CD1c-positive myeloid dendritic cell (primary cell): ENCODE measurements around the gene SCIN.
A peak's percentile ranks its signal among the peaks of the same experiment; 100 is the strongest.

Experiments used
- DNase-seq: peaks from one replicate; pipeline ENCODE4 v3.0.0-alpha.2; 2016; ENCODE audit errors: extremely low spot score

The SCIN gene

DNA sequence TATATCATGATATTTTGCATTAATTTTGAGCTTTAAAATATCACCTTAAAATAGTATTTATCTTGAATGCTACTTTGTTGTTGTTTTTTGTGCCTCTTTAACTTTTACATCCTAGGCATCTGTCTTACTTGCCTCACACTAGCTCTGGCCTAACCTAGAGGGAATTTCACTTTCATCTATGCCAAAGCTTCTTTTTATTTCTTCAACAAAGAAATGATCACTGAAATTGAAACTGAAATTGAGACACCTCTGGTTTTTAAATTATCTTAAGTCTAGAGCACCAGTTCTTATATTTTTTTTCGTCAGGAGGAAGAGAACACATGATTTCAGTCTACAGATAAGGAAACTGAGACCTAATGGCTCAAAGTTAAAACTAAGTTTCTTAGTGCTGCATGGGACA, 3.5 kb upstream of the SCIN start:
- no peak for DNase-seq

DNA sequence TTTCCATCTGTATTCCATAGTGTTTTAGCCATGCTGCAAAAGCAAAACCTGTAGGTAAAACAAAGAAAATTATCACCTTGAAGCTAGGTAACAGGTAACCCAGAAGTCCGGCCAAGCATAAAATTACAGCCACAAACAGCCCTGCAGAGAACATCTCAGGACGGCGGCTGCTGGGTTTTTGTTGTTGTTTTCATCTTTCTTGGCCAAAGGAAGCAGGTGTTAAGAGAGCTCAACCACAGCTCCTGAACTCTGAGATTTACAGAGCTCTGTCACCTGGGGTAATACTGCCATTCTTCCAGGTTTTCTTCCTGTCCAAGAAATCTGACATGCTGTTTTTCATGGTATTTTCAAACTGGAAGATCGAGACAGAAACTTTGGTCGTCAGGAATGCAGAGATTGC, 847 bp upstream of the SCIN start:
- no peak for DNase-seq

DNA sequence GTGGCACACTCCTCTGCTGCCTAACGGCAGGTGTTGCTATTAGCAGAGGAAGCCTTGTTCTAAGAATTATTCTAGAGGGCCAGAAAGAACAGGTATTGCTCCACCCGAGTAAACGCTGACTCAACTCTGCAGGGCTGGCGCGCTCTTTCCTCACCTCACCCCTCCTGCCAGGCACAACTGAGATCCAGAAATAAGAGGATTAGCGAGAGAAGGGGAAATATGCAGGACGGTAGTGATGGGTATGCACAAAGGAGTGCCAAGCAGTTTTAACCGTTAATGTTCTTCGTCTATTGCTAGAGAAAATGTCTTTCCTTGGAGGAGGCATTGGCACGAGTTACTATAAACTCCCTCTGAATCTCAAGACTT, 369 bp upstream of the SCIN start:
- peak; percentile 13 for DNase-seq

DNA sequence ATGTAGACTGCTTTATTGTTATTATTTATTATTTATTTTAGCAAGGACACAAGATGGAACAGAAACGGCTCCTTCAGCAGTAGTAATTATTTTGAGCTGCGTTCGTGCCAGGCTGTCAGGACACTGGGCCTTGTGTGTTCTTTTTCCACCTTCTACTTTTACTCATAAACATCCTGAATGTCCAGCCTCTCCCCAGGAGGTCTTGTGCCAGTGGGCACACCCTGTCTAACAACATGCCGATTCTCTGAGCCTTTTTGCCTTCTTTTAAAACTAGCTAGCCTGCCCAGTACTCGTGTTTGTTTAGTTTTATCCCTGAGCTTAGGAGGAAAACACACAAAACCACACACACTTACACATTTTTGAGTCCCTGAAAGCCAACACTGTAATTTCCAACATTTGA, 1.2 kb downstream of the SCIN start:
- no peak for DNase-seq

DNA sequence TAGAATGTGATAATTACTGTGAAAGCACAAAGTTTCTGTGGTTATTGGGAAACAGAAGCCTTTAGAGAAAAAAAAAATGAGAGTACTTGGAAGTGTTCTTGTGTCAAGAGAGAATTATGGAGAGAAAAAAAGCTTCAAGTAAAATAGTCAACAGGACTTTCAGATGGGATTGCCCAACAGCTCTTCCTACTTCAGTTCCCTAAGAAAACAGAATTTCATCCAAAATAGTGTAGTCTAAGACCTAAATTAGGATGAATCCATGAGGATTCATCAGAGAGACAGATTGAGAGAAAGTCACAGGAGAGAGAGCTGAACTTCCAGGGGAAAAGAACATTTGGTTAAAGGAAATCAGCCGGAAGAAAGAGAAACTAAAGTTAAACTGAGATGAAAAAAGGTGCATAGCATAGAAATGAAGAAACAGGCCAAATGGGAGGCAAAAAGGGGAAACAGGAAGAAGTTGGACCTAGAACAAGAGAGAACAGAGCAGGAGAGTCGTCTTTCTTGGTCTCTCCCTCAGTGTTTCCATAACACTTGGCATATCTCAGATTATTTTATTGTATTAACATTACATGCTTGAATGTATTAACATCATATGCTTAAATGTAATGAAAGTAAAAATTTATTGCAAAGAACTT, 2.5 kb downstream of the SCIN start:
- no peak for DNase-seq

DNA sequence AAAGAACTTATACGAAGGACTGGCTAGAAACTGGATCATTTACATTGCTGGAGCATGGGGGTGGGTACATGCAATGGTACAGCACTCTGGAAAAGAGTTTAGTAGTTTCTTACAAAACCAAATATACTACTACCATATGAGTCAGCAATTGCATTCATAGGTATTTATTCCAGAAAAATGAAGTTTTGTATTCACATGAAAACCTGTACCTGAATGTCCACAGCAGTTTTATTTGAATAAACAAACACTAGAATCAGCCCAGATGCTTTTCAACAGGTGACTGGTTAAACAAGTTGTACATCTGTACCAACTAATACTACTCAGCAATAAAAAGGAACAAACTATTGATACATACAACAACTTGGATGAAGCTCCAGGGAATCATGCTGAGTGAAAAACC, 3.4 kb downstream of the SCIN start:
- no peak for DNase-seq

DNA sequence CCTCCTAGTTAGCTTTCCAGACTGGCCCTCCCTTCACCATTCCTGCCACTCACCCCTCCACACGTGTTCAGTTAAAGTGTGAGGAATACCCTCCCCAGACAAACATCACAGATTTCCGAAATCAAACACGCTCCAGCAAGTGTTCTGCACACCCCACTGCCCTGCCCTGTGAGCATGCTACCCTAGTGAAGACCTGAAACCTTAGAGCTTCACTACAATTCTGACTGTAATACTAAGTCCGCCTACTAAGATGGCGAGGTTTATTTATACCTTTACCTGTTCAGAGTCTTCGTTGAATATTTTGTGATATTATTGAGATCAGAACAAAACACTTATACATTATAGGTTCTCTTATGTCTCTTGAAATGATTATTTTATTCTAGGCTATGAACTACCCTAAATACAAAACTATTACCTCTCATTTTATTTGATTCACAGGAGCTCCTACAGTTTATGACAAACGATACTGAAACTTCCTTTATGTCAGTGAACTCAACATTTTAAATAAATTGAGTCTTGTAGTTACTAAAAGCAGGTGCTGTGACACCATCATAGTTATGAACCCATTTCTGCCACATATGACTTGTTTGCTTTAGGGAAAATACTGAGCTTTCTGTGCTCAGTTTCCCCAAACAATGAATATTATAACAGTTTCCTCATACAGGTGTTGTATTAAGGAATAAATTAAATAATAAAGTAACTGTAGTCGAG, 8.6 kb downstream of the SCIN start:
- no peak for DNase-seq

DNA sequence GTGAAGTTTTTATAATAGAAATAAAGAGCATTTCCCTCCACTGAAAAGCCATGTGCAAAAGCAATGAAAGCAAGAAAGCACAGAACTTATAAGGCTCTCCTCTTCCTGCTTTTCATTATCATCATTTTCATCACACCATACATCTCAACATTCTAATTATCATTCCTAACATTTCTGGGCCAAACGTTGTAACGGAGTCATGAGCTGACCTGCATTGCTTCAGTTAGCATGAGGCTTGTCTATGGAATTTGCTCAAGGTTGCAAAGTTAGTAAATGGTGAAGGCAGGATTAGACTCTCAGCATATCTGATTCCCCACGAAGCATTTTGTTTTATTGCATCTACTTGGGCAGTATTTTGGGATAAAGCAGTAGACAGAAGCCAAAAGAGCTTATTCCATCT, 11.4 kb downstream of the SCIN start:
- DNase-seq, result no peak

DNA sequence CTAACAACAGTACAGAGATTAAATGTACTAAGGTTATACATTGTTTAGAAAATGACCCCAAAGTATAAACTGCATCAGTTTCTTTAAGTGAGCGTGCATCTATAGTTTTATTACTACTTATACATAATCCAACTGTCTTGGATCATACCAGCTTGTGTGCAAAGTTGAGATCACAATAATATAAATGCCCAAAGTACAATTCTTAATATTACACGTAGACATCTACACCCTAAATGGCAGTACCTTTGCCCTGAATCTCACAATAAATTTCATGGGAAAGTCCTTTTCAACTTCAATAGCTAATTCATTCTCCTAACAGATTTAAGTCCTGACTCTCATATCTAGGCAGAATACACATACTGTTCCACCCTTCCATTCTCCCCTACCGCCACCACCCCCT, 11.8 kb downstream of the SCIN start:
- DNase-seq, result no peak

DNA sequence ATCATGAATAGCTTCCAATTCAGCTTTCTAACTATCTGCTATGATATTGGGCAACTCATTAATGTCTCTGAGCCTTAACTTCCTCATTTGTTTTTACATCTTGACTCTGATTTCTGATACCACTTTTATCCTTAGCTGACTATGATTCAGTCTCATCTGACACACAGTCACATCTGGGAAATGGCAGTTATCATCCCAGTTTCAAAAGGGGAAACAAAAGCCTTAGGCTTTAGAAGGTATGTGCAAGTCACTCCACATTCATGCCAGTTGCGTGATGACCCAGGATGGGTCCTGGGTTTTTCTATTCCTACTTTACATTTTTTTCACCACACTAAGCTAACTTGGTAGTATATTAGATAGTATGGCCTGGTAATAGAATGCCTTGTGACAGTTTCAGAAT, 12.7 kb downstream of the SCIN start:
- peak; percentile 90 for DNase-seq

DNA sequence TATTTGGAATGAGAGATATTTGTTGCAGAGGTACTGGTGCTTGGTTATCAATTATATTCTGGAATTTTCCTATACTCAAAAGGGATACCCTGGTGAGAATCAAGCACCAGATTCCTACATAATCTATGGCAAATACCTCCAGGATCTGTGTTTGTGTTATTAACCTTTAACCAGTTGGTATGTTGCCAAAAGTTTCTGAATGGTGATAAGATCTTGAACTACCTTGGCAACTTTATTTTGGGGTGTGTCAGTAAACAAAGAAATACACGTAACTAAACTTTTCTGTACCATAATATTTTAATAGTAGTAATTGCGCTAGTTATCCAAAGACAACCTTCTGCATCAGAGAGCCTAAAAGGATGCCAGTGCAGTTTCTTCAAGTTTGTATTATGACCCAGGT, 13.4 kb downstream of the SCIN start:
- no peak for DNase-seq

DNA sequence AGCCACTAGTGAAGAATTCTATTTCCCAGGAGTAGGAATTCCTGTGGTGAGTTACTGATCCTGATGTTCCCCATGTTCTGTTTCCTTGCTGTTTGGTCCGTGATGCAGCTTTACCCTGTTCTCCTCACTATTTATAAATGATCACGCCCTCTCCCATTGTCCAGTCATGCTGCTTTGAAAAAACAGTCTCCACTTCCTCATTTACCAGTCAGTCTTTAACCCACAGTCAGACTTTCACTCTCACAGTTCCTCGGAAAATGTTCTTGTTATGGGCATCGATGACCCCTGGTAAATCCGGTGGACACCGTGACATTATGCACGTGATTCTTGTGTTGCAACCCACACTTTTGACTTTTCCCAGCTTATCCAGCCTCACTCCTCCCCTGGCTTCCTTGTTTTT, 14.4 kb downstream of the SCIN start:
- peak; percentile 91 for DNase-seq

DNA sequence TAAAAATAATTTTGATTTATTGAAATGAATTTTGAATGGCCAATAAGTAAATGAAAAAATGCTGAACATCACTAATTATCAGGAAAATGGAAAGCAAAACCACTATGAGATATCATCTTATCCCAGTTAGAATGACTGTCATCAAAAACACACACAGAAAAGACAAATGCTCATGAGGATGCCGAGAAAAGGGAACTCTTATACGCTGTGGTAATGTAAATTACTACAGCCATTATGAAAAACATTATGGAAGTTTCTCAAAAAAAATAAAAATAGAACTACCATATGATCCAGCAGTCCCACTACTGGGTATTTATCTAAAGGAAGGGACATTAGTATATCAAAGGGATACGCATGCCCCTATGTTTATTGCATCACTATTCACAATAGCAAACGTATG, 15.8 kb downstream of the SCIN start:
- peak; percentile 29 for DNase-seq

DNA sequence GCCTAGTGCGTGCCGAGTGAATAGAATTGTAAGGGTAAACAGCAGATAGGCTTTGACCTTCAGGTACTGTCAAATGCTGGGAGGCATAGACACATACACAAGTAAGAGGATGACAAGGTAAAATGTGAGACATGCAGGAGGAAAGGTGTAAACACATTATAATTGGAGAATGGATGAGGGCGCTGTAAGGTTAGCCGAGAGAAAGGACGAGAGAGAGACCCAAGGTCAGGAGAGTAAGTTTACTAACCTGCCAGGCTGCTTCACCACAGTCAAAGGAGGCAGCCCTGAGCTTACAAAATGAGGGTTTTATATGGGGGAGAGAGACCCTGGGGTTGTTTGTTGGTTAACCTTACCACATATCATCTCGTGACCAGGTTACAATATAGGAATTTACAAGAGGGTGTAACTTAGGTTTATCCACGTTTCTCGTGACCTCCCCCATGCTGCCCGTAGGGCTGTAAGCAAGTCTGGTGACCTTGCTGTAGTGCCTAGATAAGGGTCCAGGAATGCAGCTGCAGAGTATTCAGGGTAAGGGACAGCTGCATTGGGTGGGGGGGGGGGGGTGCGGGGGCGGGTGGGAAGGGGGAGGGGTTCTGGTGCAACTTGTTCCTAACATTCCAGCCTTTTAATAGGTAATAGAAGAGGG, 17.9 kb downstream of the SCIN start:
- DNase-seq, result no peak

DNA sequence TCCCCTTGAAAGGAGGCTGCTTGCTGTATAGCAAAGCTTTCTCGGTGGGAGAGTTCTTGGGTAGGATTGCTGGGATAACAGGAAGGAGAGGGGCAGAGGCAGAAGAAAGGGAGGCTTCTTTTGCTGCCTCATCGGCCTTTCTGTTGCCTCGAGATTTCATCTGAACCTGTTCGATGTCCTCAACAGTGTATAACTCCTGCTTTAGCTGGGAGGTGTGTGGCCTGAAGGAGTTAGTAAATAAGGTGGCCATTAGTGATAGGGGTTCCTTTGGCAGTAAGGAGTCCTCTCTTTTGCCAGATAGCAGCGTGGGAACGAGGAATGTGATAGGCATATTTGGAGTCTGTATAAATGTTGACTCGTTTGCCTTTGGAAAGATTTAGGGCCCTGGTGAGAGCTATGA, 20.0 kb downstream of the SCIN start:
- DNase-seq, result no peak

DNA sequence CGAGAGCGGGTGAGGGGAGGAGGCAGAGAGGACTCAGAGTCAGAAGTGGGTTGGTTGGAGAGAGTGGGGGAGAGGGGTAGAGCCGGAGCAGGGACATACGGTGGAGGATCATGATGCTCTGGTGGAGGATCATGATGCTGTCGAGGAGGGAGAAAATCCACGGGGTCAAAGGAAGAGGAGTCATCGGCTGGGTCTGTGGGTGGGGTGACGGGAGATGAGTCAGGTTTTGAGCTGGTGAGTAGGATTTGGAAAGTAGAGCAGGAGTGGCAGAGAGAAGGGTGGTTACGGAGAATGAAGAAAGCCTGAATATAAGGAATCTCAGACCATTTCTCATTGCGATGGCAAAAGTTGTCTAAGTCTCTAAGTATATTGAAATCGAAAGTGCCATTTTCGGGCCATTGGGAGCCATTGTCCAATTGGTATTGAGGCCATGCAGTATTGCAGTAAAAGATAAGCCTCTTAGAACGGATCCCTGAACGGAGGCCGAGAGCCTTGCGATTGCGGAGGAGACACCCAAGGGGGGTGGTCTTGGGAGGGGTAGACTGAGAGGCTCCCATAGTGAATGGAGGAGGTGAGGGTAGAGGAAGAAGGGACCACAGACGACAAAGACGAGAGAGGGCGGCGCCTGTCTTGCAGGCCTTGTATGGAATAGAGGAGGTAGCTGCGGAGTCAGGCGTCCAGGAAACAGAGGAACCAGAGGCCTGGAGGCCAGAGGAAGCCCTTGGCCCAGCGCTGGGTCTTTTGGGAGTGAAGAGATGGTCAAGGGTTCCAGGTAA, 23.8 kb downstream of the SCIN start:
- DNase-seq, result no peak

DNA sequence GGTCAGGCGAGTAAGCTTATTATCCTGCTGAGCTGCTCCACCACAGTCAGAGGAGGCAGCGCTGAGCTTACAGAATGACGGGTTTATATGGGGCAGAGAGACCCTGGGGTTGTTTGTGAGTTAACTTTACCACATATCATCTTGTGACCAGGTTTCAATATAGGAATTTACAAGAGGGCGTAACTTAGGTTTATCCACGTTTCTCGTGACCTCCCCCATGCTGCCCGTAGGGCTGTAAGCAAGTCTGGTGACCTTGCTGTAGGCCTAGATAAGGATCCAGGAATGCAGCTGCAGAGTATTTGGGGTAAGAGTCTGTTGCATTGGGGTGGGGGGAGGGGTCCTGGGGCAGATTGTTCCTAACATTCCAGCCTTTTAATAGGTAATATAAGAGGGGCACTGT, 24.6 kb downstream of the SCIN start:
- no peak for DNase-seq

DNA sequence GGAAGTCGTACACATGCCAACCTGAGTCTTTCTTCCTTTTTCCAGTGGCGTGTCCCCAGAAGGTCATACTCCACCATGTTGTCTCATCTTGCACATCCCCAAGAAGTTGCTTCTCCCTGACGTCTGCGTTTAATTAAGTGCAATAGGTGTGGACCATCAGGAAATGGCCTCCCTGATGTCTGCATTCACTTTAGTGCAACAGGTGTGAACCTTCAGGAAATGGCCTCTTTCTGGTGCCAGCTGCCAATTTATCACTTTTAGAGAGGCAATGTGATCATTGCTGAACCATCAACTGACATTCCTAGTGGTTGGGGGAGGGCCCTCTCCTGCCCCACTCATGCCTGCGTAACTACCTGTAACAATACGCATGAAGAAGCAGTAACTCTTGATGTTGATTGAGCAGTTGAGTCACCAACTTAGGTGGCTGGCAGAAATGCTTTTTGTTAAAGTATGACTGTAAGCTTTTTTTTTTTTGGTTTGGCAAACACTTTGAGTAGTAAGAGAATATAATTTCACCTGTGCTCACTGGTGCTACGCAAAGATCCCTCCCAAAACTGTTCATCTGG, 25.8 kb downstream of the SCIN start:
- DNase-seq, result no peak

DNA sequence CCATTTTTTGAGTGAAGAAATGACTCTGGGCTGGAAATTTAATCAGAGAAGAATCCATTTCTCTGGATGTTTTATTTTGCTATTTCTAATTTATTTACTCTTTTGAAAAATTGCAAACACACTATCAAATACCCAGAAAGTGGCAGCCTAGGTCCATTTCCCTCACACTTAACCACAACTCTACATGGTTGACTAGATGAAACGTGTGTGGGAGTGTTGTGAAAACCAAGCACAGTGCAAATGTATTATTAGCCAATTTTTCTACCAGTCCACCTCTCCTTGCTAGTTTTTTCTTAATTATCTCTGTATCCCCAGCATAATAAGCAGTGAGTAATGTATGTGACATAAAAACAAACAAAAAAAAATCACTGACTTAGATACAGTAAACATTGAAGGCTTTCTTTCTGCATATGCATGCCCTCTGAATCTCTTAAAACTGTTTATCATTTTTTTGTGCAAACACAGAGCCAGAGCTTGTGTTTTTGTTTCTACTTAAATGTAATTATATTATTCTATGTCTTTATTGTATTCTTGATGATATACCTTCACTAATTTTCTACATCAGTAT, 30.9 kb downstream of the SCIN start:
- DNase-seq, result peak; percentile 16

DNA sequence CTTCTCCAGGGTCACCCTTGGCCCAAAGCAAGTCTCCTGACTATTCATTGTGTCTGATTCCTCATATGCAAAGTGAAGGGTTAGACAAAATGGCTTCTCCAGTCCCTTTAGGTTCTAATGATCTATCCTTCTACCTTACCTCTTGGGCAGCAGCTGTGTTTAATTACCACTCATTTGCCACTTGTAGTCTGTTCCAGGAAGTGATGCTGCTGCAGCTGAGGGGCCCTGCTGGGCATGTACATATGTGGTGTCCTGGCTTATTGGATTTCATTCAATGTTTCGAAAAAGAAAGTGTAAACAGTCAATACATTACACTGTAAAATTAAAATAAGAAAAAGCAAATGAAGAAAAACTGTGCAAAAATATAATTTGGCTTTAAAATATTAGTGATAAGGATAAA, 36.6 kb downstream of the SCIN start:
- no peak for DNase-seq

DNA sequence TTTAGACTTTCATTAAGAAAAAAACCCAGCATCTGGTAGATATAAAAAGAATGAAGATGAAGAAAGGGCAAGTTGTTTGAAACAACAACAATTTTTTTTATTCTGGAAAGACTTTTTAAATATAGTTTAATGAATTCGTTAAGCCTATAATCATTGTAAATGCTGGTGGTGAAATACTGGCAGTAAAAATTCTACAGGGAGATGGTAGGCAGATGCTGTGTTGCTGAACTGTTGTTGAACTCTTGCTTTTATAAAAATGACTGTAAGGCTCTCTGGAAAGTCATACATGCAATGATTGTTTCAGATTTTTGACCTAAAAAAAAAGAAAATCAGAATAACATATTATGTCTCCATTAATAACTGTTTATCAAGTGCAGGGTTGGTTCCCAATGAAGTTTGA, 39.0 kb downstream of the SCIN start:
- no peak for DNase-seq

DNA sequence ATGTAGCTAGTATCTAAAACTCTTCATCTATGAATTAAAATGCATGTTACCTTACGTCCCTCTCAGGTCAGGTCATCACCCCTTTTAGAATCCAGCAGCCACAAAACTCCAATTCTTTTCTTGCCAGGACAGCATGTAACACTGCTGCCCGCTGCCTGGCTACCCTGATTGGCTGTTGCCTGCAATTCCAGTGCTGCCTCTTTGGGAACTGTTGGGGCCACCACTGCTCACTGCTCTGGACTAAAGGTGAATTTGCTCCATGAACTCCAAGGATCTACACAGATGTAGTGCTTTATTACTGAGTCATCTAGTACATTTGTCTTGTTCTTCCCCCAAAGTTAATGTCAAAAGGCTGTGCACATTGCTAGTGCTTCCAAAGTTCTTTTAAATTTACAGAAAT, 40.4 kb downstream of the SCIN start:
- no peak for DNase-seq
